Mesendoderm (in vitro differentiated cells): Measurements from ENCODE around the gene MARK1.

Experiments used
- DNase-seq: peaks from one replicate; pipeline ENCODE4 v3.0.0; 2013
- H2AK5ac ChIP-seq: 2 replicates; pipeline ENCODE4 v1.6.1; 2013; ENCODE audit warnings: low read length, inconsistent platforms
- H2BK120ac ChIP-seq: 2 replicates; pipeline ENCODE4 v1.6.1; 2013; ENCODE audit warnings: low read depth, mild to moderate bottlenecking, low read length, moderate library complexity, mixed read lengths
- H2BK15ac ChIP-seq: replicated peaks from 2 replicates; pipeline ENCODE4 v1.6.1; 2013; ENCODE audit warnings: low read depth, mild to moderate bottlenecking, moderate library complexity
- H2BK5ac ChIP-seq: 2 replicates; pipeline ENCODE4 v1.6.1; 2013; ENCODE audit warnings: low read length, inconsistent platforms
- H3K18ac ChIP-seq: 2 replicates; pipeline ENCODE4 v1.6.1; 2013; ENCODE audit warnings: mild to moderate bottlenecking, low read length, mixed read lengths
- H3K23ac ChIP-seq: one replicate; pipeline ENCODE4 v1.6.1; 2013; ENCODE audit warnings: low read length
- H3K27ac ChIP-seq: 2 replicates; pipeline ENCODE4 v1.5.1; 2013; ENCODE audit warnings: low read depth, mild to moderate bottlenecking, inconsistent platforms, low read length, moderate library complexity
- H3K27me3 ChIP-seq: 2 replicates; pipeline ENCODE4 v1.6.1; 2013; ENCODE audit warnings: low read length, control low read depth, mild to moderate bottlenecking, inconsistent platforms; ENCODE audit not compliant: insufficient read depth, poor library complexity
- H3K36me3 ChIP-seq: 2 replicates; pipeline ENCODE4 v1.6.1; 2013; ENCODE audit warnings: low read length, inconsistent platforms; ENCODE audit not compliant: control insufficient read depth, insufficient read depth
- H3K4ac ChIP-seq: one replicate; pipeline ENCODE4 v1.6.1; 2013; ENCODE audit warnings: low read depth, mild to moderate bottlenecking, low read length, moderate library complexity
- H3K4me1 ChIP-seq: 2 replicates; pipeline ENCODE4 v1.6.1; 2013; ENCODE audit warnings: low read depth, low read length, inconsistent platforms; ENCODE audit not compliant: control insufficient read depth
- H3K4me2 ChIP-seq: 2 replicates; pipeline ENCODE4 v1.6.1; 2013; ENCODE audit warnings: low read length
- H3K4me3 ChIP-seq: 2 replicates; pipeline ENCODE4 v1.5.1; 2013; ENCODE audit warnings: mild to moderate bottlenecking, low read length
- H3K56ac ChIP-seq: one replicate; pipeline ENCODE4 v1.6.1; 2013; ENCODE audit warnings: low read length
- H3K79me1 ChIP-seq: 2 replicates; pipeline ENCODE4 v1.6.1; 2013; ENCODE audit warnings: low read length, inconsistent platforms
- H3K79me2 ChIP-seq: 2 replicates; pipeline ENCODE4 v1.6.1; 2013; ENCODE audit warnings: mild to moderate bottlenecking, low read length; ENCODE audit not compliant: control insufficient read depth, insufficient read depth
- H3K9ac ChIP-seq: 2 replicates; pipeline ENCODE4 v1.6.1; 2013; ENCODE audit warnings: low read length, inconsistent platforms
- H4K5ac ChIP-seq: one replicate; pipeline ENCODE4 v1.6.1; 2013; ENCODE audit warnings: low read length
- H4K8ac ChIP-seq: one replicate; pipeline ENCODE4 v1.6.1; 2013; ENCODE audit warnings: low read depth, mild to moderate bottlenecking, control low read depth, low read length, moderate library complexity
- WGBS: extraction: QIAGEN DNeasy Blood & Tissue Kit; methylation state at CpG from one replicate; pipeline ENCODE4 v1.1.7; 2013; ENCODE audit warnings: low lambda C conversion rate, missing lambda C conversion rate; ENCODE audit not compliant: insufficient coverage; ENCODE audit errors: extremely low coverage; 5-methylcytosine and 5-hydroxymethylcytosine counted together

The MARK1 gene

DNA sequence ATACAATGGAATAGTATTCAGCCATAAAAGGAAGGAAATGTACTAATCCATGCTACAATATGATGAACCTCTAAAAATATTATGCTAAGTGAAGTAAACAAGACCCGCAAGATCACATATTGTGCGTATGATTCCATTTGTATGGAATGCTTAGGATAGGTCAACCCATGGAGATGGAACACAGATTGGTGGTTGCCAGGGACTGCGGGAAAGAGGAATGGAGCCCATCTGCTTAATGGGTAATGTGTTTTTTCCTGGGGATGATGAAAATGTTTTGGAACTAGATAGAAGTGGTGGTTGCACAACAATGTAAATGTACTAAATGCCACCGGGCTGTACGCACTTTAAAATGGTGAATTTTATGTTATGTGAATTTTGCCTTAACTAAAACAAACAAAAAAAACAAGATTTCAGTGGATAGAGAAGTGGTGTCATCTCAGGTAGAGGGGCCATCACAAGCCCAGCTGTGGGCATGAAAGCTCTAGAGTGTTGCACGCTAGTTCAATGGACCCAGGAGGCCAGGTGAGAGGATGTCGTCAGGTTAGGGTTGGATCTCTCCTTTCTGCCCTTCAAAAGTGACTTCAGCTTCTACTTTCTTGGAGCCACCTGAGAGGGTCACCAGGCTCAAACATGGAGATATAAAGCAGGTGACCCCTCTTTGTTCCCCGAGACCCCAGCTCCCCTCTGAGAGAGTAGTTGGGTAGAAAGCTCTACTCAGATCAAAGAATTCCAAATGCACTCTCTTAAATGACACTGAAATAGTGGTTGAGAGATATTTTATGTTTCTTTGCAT is 164.7 kb downstream of the MARK1 start:
- Histone ChIP-seq H3K56ac (no peak overlapping the region), H2BK120ac (no peak overlapping the region), H4K8ac (no peak overlapping the region), H3K23ac (no peak overlapping the region), H3K4me2 (no peak overlapping the region), H4K5ac (no peak overlapping the region), H3K4me3 (no peak overlapping the region), H3K27me3 (peaks cover 7% of the 10 kb centered on the region), H3K79me2 (no peaks in the 10 kb centered on the region), H2BK15ac (no peak overlapping the region), H2BK5ac (no peak overlapping the region), H3K9ac (no peak overlapping the region), H3K36me3 (no peaks in the 10 kb centered on the region), H3K4me1 (no peaks in the 10 kb centered on the region), H3K4ac (no peak overlapping the region), H2AK5ac (no peak overlapping the region), H3K18ac (no peak overlapping the region), H3K27ac (no peak overlapping the region), H3K79me1 (no peaks in the 10 kb centered on the region)
- WGBS = no CpG with 5 or more reads among the region's 8 CpGs
- DNase-seq = no peak

DNA sequence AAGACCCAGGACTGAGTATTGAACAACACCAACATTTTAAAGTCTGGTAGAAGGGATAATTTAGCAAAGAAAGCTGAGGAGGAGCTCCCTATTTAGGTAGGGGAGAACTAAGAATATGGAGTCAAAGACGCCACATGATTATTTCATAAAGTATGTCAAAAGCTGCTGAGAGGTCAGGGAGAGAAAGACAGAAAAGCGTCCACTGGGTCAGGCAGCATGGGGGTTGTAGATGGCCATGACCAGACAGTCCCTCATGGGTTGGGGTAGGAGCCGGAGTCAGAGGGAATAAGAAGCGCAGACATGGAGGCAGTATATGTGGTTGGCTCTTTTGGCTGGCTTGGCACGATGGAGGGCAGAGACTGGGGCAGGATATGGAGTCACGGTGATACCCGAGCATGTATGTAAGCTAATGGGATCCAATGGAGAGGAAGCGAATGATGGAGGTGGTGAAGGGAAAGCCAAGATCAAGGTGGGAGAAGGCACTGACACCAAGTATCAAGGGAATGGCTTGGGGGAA is 167.0 kb downstream of the MARK1 start:
- Histone ChIP-seq H4K5ac (no peak overlapping the region), H3K56ac (no peak overlapping the region), H2BK120ac (no peak overlapping the region), H3K36me3 (no peaks in the 10 kb centered on the region), H2BK15ac (no peak overlapping the region), H2BK5ac (no peak overlapping the region), H2AK5ac (no peak overlapping the region), H3K4me2 (no peak overlapping the region), H3K4me1 (no peaks in the 10 kb centered on the region), H3K4me3 (no peak overlapping the region), H3K27ac (no peak overlapping the region), H3K18ac (no peak overlapping the region), H3K27me3 (peaks cover 7% of the 10 kb centered on the region), H4K8ac (no peak overlapping the region), H3K23ac (no peak overlapping the region), H3K4ac (no peak overlapping the region), H3K79me2 (no peaks in the 10 kb centered on the region), H3K79me1 (no peaks in the 10 kb centered on the region), H3K9ac (no peak overlapping the region)
- DNase-seq = no peak
- no CpG with 5 or more reads among the region's 8 CpGs for WGBS

DNA sequence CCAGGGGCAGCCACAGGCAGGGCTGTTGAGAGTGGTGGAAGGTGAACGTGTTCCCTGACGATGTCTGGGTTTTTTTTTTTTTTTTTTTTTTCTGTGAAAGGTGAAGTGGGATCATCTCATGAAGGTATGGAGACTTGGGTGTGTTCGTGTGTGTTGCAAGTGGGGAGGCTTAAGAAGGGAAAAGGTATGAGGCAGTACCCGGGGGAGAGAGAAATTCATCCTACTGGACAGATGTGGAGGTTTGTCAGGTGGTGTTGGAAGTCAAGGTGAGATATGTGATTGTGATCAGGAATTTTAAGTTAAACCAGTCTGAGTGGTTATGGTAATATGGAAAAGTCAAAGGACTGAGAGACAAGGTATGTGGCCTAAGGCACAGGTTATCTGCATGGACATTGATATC is 167.5 kb downstream of the MARK1 start:
- H4K8ac ChIP-seq = no peak overlapping the region
- H3K79me2 ChIP-seq = no peaks in the 10 kb centered on the region
- WGBS = no CpG with 5 or more reads among the region's 4 CpGs
- no peak overlapping the region for H2BK120ac ChIP-seq
- no peaks in the 10 kb centered on the region for H3K79me1 ChIP-seq
- H3K56ac ChIP-seq = no peak overlapping the region
- no peak overlapping the region for H2AK5ac ChIP-seq
- H3K18ac ChIP-seq = no peak overlapping the region
- H3K4ac ChIP-seq = no peak overlapping the region
- H2BK5ac ChIP-seq = no peak overlapping the region
- no peak overlapping the region for H3K9ac ChIP-seq
- no peak overlapping the region for H3K4me3 ChIP-seq
- H3K27ac ChIP-seq = no peak overlapping the region
- no peak overlapping the region for H3K4me2 ChIP-seq
- H3K27me3 ChIP-seq = peaks cover 7% of the 10 kb centered on the region
- no peak for DNase-seq
- no peak overlapping the region for H3K23ac ChIP-seq
- H3K36me3 ChIP-seq = no peaks in the 10 kb centered on the region
- H4K5ac ChIP-seq = no peak overlapping the region
- H3K4me1 ChIP-seq = no peaks in the 10 kb centered on the region
- H2BK15ac ChIP-seq = no peak overlapping the region

DNA sequence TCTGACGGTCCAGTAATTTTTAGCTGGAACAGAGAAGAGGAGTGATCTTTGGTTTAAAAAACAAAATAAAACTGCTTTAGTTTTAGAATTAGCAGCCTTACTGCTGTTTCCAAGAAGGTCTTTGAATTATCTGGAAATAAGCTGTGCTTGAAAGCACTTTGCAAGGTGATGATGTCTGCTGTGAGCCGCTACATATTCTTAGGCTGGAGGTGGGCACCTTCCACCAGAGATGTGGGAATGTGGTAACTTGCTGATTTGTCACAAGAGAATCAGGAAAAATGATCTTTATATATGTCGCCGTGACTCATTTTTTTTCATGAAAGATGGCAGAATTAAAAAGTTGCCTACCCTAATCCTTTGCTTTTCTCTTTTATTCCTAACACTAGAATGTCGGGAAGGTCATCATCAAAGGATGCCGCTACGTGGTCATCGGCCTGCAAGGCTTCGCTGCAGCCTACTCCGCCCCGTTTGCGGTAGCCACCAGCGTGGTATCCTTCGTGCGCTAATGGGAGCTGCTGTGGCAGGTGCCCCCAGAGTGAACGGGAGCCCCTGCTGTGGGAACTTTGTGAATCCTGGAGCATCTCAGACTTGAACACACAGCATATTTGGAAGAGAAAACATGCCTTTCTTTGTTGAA is 168.4 kb downstream of the MARK1 start:
- H3K18ac ChIP-seq = no peak overlapping the region
- H3K56ac ChIP-seq = no peak overlapping the region
- no peak for DNase-seq
- no peak overlapping the region for H3K23ac ChIP-seq
- no peaks in the 10 kb centered on the region for H3K36me3 ChIP-seq
- no peak overlapping the region for H3K27ac ChIP-seq
- H3K4me3 ChIP-seq = no peak overlapping the region
- H4K5ac ChIP-seq = no peak overlapping the region
- H4K8ac ChIP-seq = no peak overlapping the region
- no peaks in the 10 kb centered on the region for H3K79me1 ChIP-seq
- no peaks in the 10 kb centered on the region for H3K79me2 ChIP-seq
- no peak overlapping the region for H2BK15ac ChIP-seq
- no peaks in the 10 kb centered on the region for H3K4me1 ChIP-seq
- no peak overlapping the region for H3K4me2 ChIP-seq
- no peak overlapping the region for H3K9ac ChIP-seq
- peaks cover 3% of the 10 kb centered on the region for H3K27me3 ChIP-seq
- H2AK5ac ChIP-seq = no peak overlapping the region
- H3K4ac ChIP-seq = no peak overlapping the region
- no CpG with 5 or more reads among the region's 16 CpGs for WGBS
- no peak overlapping the region for H2BK120ac ChIP-seq
- H2BK5ac ChIP-seq = no peak overlapping the region

DNA sequence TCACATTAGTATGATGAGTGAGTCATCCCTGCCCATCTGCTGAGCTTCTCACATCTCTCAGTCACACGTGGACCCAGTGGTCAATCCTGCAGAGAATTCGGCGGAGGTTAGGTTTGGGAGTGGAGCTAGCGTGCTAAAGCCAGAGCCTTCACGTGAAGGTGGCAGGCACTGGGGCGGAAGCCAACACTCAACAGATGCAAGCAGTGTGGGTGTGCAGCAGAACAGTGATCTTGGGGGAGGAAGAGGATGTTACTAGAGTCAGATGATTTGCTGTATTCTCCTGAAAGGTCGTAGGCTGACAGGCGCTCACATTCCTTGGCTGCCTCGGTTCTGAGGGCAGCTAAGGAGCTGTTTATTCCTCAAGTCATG is 168.9 kb downstream of the MARK1 start:
- Histone ChIP-seq H2BK5ac (no peak overlapping the region), H3K4me1 (no peaks in the 10 kb centered on the region), H3K79me2 (no peaks in the 10 kb centered on the region), H3K23ac (no peak overlapping the region), H3K27ac (no peak overlapping the region), H3K56ac (no peak overlapping the region), H3K4ac (no peak overlapping the region), H3K18ac (no peak overlapping the region), H3K36me3 (no peaks in the 10 kb centered on the region), H2AK5ac (no peak overlapping the region), H3K27me3 (no peaks in the 10 kb centered on the region), H3K4me2 (no peak overlapping the region), H2BK120ac (no peak overlapping the region), H4K5ac (no peak overlapping the region), H3K4me3 (no peak overlapping the region), H4K8ac (no peak overlapping the region), H3K79me1 (no peaks in the 10 kb centered on the region), H3K9ac (no peak overlapping the region), H2BK15ac (no peak overlapping the region)
- no CpG with 5 or more reads among the region's 9 CpGs for WGBS
- DNase-seq = no peak
